ENCODE measurements around the gene TMEM44.

DNA sequence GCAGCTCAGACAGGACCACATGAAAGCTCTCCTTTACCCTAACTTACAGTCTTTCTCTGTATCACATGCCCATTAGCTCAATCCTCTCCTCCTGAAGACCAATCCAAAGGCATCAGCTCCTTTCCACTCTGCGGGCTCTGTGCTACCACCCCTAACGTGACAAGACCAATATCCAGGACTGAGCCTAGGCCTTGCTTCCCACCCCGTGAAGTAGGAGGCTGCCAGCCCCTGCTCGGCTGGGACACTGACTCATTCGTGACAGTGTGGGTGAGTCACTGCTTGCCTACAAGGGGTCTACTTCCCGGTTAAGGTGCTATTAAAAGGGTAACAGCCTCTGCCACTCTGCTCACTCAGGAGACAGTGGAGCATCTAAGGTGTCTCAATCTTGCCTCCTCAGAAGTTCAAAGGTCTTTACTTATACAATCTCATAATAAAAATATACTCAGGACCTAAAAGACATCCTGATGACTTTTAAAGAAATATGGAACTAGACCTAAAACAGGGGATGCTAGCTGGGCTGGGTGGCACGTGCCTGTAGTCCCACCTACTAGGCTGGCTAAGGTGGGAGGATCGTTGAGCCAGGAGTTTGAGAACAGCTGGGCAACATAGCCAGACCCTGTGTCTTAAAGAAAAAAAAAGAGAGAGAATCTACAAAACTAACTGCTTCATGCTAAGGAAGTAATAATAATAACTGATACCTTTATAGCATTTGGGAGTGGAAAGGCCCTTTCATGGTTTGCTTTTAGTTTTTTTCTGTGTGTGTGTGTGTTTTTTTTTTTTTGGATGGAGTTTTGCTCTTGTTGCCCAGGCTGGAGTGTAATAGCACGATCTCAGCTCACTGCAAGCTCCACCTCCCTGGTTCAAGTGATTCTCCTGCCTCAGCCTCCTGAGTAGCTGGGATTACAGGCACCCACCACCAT, 55.0 kb downstream of the TMEM44 start:
- TF ChIP-seq, protein P1, sequence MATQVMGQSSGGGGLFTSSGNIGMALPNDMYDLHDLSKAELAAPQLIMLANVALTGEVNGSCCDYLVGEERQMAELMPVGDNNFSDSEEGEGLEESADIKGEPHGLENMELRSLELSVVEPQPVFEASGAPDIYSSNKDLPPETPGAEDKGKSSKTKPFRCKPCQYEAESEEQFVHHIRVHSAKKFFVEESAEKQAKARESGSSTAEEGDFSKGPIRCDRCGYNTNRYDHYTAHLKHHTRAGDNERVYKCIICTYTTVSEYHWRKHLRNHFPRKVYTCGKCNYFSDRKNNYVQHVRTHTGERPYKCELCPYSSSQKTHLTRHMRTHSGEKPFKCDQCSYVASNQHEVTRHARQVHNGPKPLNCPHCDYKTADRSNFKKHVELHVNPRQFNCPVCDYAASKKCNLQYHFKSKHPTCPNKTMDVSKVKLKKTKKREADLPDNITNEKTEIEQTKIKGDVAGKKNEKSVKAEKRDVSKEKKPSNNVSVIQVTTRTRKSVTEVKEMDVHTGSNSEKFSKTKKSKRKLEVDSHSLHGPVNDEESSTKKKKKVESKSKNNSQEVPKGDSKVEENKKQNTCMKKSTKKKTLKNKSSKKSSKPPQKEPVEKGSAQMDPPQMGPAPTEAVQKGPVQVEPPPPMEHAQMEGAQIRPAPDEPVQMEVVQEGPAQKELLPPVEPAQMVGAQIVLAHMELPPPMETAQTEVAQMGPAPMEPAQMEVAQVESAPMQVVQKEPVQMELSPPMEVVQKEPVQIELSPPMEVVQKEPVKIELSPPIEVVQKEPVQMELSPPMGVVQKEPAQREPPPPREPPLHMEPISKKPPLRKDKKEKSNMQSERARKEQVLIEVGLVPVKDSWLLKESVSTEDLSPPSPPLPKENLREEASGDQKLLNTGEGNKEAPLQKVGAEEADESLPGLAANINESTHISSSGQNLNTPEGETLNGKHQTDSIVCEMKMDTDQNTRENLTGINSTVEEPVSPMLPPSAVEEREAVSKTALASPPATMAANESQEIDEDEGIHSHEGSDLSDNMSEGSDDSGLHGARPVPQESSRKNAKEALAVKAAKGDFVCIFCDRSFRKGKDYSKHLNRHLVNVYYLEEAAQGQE (tag by site-specific recombination; IDR thresholded peaks at IDR 0.05): no peak
- TF ChIP-seq ZNF112 (tag by site-specific recombination; IDR thresholded peaks at IDR 0.05) (no peak), ZNF121 (tag by site-specific recombination; IDR thresholded peaks at IDR 0.05) (no peak), ZNF19 (tag by site-specific recombination; IDR thresholded peaks at IDR 0.05; ENCODE audit: low read depth) (no peak), KLF9 (tag by site-specific recombination; IDR thresholded peaks at IDR 0.05; ENCODE audit: low read depth) (no peak), ZNF16 (tag by site-specific recombination; IDR thresholded peaks at IDR 0.05; ENCODE audit: low read depth) (no peak), ZSCAN30 (tag by site-specific recombination; IDR thresholded peaks at IDR 0.05) (no peak), ZBTB17 (tag by site-specific recombination; IDR thresholded peaks at IDR 0.05) (no peak), ZNF677 (tag by site-specific recombination; IDR thresholded peaks at IDR 0.05) (no peak), HOXA7 (CRISPR knock-in tag; IDR thresholded peaks at IDR 0.05; ENCODE audit: borderline replicate concordance) (no peak), ZNF76 (tag by site-specific recombination; IDR thresholded peaks at IDR 0.05; ENCODE audit: borderline replicate concordance, low read depth) (no peak)
- TF ChIP-seq, protein P2, sequence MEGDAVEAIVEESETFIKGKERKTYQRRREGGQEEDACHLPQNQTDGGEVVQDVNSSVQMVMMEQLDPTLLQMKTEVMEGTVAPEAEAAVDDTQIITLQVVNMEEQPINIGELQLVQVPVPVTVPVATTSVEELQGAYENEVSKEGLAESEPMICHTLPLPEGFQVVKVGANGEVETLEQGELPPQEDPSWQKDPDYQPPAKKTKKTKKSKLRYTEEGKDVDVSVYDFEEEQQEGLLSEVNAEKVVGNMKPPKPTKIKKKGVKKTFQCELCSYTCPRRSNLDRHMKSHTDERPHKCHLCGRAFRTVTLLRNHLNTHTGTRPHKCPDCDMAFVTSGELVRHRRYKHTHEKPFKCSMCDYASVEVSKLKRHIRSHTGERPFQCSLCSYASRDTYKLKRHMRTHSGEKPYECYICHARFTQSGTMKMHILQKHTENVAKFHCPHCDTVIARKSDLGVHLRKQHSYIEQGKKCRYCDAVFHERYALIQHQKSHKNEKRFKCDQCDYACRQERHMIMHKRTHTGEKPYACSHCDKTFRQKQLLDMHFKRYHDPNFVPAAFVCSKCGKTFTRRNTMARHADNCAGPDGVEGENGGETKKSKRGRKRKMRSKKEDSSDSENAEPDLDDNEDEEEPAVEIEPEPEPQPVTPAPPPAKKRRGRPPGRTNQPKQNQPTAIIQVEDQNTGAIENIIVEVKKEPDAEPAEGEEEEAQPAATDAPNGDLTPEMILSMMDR (tag by site-specific recombination; IDR thresholded peaks at IDR 0.05): no peak

Data from HEK293 (cell line).